ENCODE data around the gene RND2. TPM values are rescaled to one million over a fixed set of nuclear protein-coding genes. Genes with fewer than 3 reads are reported as not detected.

The RND2 gene
- total RNA-seq, 1 donor from 2014 or later, result 7.3 TPM

GRCh38 chr17:43033948-43034881 is 9.2 kb downstream of the RND2 start:
- TF ChIP-seq CTCF (IDR thresholded peaks at IDR 0.05), result no peak
- Histone ChIP-seq H3K4me3 (no peak overlapping the region), H3K27ac (no peak overlapping the region), H3K4me1 (no peaks in the 10 kb centered on the region), H3K27me3 (no peaks in the 10 kb centered on the region), H3K9me3 (no peaks in the 10 kb centered on the region), H3K36me3 (no peaks in the 10 kb centered on the region)
- no peak for DNase-seq (ENCODE audit: low spot score in 2 of 2)
- intact Hi-C loops (cut with DNase I), result no loop called here

- Histone ChIP-seq H3K36me3 (no peaks in the 10 kb centered on the region), H3K27me3 (no peaks in the 10 kb centered on the region), H3K4me1 (no peaks in the 10 kb centered on the region), H3K27ac (no peak overlapping the region), H3K4me3 (no peak overlapping the region), H3K9me3 (no peaks in the 10 kb centered on the region)
- intact Hi-C loops (cut with DNase I), result no loop called here
- DNase-seq (ENCODE audit: low spot score in 2 of 2), result no peak
- TF ChIP-seq CTCF (IDR thresholded peaks at IDR 0.05), result no peak
Measured at GRCh38 chr17:43034894-43035293, 9.9 kb downstream of the RND2 start.

GRCh38 chr17:43039646-43040045 is 14.6 kb downstream of the RND2 start:
- Histone ChIP-seq H3K4me3 (no peak overlapping the region), H3K9me3 (no peaks in the 10 kb centered on the region), H3K27me3 (no peaks in the 10 kb centered on the region), H3K4me1 (no peaks in the 10 kb centered on the region), H3K27ac (no peak overlapping the region), H3K36me3 (no peaks in the 10 kb centered on the region)
- TF ChIP-seq CTCF (IDR thresholded peaks at IDR 0.05), result no peak
- DNase-seq (ENCODE audit: low spot score in 2 of 2), result no peak
- intact Hi-C loops (cut with DNase I), result no loop called here

GRCh38 chr17:43040655-43041054 is 15.6 kb downstream of the RND2 start:
- no peaks in the 10 kb centered on the region for H3K36me3 ChIP-seq
- no peak for DNase-seq (ENCODE audit: low spot score in 2 of 2)
- H3K27ac ChIP-seq, result no peak overlapping the region
- no peaks in the 10 kb centered on the region for H3K27me3 ChIP-seq
- no peak overlapping the region for H3K4me3 ChIP-seq
- no peak for TF ChIP-seq CTCF (IDR thresholded peaks at IDR 0.05)
- no peaks in the 10 kb centered on the region for H3K4me1 ChIP-seq
- no peaks in the 10 kb centered on the region for H3K9me3 ChIP-seq
- intact Hi-C loops (cut with DNase I), result no loop called here

- no peak for TF ChIP-seq CTCF (IDR thresholded peaks at IDR 0.05)
- Histone ChIP-seq H3K36me3 (no peaks in the 10 kb centered on the region), H3K9me3 (no peaks in the 10 kb centered on the region), H3K27me3 (no peaks in the 10 kb centered on the region), H3K27ac (no peak overlapping the region), H3K4me1 (no peaks in the 10 kb centered on the region), H3K4me3 (no peak overlapping the region)
- intact Hi-C loops (cut with DNase I), result no loop called here
- DNase-seq (ENCODE audit: low spot score in 2 of 2), result no peak
Measured at GRCh38 chr17:43042025-43042628, 17.1 kb downstream of the RND2 start.
